ENCODE measurements around the gene C2orf68. TPM values are rescaled to one million over a fixed set of nuclear protein-coding genes. Genes with fewer than 3 reads are reported as not detected.

The C2orf68 gene
- total and polyA plus RNA-seq, 4 donors: 7.6 to 20.9 (median 11.6) TPM

DNA sequence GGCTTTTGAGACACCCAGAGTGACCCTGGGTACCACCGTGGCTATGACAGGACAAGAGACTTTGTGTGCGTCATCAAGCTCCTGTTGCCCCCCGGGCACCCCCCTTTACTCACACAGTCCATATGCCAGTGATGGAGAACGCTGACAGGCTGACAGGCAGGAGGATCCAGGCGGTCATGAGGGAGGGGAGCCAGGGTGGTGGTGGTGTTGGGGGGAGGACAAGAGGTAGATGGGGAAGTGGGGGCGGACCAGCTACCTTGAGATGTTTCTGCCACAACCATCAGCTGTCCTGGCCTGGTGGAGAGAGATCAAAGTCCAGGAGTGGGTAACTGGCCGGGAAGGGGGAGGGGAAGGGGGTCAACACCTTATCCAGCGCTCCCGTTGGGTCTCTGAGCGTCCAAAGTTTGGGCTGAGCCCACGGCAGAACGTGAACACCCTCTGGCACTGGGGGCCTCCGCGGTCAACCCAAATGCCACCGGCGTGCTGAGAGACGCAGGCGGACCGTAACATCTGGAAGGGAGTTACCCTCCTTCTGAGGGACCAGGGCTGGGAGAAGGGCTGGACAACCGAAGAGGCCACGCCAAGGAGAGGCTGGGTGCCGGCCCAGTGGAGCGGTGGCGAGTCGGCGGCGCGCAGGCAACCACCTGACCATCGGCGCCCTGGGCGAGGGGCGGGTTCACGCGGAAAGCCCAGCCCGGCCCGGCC, 9.9 kb downstream of the C2orf68 start (continued):
- TF ChIP-seq, protein P1, sequence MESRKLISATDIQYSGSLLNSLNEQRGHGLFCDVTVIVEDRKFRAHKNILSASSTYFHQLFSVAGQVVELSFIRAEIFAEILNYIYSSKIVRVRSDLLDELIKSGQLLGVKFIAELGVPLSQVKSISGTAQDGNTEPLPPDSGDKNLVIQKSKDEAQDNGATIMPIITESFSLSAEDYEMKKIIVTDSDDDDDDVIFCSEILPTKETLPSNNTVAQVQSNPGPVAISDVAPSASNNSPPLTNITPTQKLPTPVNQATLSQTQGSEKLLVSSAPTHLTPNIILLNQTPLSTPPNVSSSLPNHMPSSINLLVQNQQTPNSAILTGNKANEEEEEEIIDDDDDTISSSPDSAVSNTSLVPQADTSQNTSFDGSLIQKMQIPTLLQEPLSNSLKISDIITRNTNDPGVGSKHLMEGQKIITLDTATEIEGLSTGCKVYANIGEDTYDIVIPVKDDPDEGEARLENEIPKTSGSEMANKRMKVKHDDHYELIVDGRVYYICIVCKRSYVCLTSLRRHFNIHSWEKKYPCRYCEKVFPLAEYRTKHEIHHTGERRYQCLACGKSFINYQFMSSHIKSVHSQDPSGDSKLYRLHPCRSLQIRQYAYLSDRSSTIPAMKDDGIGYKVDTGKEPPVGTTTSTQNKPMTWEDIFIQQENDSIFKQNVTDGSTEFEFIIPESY (IDR thresholded peaks at IDR 0.05): no peak
- TF ChIP-seq EGR1 (IDR thresholded peaks at IDR 0.05; ENCODE audit: low read depth in 2 of 2) (no peak), SP1 (IDR thresholded peaks at IDR 0.05) (peak; percentile 23)

GRCh38 chr2:85600951-85601770, 10.7 kb downstream of the C2orf68 start:
- Histone ChIP-seq H3K27ac (ENCODE audit: low read depth in 1 of 2, low read length in 2 of 2) (peak overlapping the region; percentile 78 to 80), H3K4me3 (ENCODE audit: low read depth in 1 of 3, low read length in 3 of 3) (peak overlapping the region; percentile 77 to 88 (median 82)), H3K27me3 (ENCODE audit: control insufficient read depth in 4 of 4, insufficient read depth in 4 of 4, low read length in 3 of 4) (no peaks in the 10 kb centered on the region), H3K4me1 (ENCODE audit: control insufficient read depth in 4 of 4, insufficient read depth in 4 of 4, low read length in 3 of 4) (peaks cover 16 to 69% (median 59%) of the 10 kb centered on the region in 4 donors), H3K9ac (ENCODE audit: low read depth in 1 of 2, low read length in 2 of 2) (peak overlapping the region; percentile 8 to 67), H3K36me3 (ENCODE audit: control insufficient read depth in 4 of 4, insufficient read depth in 3 of 4, low read depth in 1 of 4, low read length in 3 of 4) (peaks cover 3 to 16% (median 6%) of the 10 kb centered on the region in 4 donors), H3K9me3 (ENCODE audit: control insufficient read depth in 4 of 4, low read length in 3 of 4) (no peaks in the 10 kb centered on the region)
- TF ChIP-seq REST (IDR thresholded peaks at IDR 0.05): peak; percentile 72
- TF ChIP-seq MAX (IDR thresholded peaks at IDR 0.05): no peak
- WGBS: 81% methylated on average over 6 of the region's 6 CpGs
- no peak for DNase-seq (ENCODE audit: low spot score)

- H3K4me1 ChIP-seq (ENCODE audit: control insufficient read depth in 4 of 4, insufficient read depth in 4 of 4, low read length in 3 of 4): peaks cover 15 to 65% (median 54%) of the 10 kb centered on the region in 4 donors
- H3K9ac ChIP-seq (ENCODE audit: low read depth in 1 of 2, low read length in 2 of 2): no peak overlapping the region
- no peaks in the 10 kb centered on the region for H3K9me3 ChIP-seq (ENCODE audit: control insufficient read depth in 4 of 4, low read length in 3 of 4)
- WGBS: 97% methylated on average over 3 of the region's 3 CpGs
- no peak for DNase-seq (ENCODE audit: low spot score)
- peaks cover 3 to 16% (median 6%) of the 10 kb centered on the region in 4 donors for H3K36me3 ChIP-seq (ENCODE audit: control insufficient read depth in 4 of 4, insufficient read depth in 3 of 4, low read depth in 1 of 4, low read length in 3 of 4)
- H3K4me3 ChIP-seq (ENCODE audit: low read depth in 1 of 3, low read length in 3 of 3): no peak overlapping the region
- no peaks in the 10 kb centered on the region for H3K27me3 ChIP-seq (ENCODE audit: control insufficient read depth in 4 of 4, insufficient read depth in 4 of 4, low read length in 3 of 4)
- H3K27ac ChIP-seq (ENCODE audit: low read depth in 1 of 2, low read length in 2 of 2): no peak overlapping the region
- TF ChIP-seq TAF1 (conservative IDR thresholded peaks at IDR 0.05) (no peak), MAX (IDR thresholded peaks at IDR 0.05) (no peak), NR2F2 (IDR thresholded peaks at IDR 0.05) (no peak), SP1 (IDR thresholded peaks at IDR 0.05) (no peak), FOXA1 (IDR thresholded peaks at IDR 0.05) (no peak), GABPA (IDR thresholded peaks at IDR 0.05 in 1 of 2, conservative IDR thresholded peaks at IDR 0.05 in 1 of 2) (no peak), JUND (IDR thresholded peaks at IDR 0.05) (no peak), HNF4A (conservative IDR thresholded peaks at IDR 0.05) (no peak), RAD21 (IDR thresholded peaks at IDR 0.05) (no peak), FOXA2 (IDR thresholded peaks at IDR 0.05) (no peak), EGR1 (IDR thresholded peaks at IDR 0.05; ENCODE audit: low read depth in 2 of 2) (no peak), RXRA (IDR thresholded peaks at IDR 0.05) (no peak)
- TF ChIP-seq, protein P2, sequence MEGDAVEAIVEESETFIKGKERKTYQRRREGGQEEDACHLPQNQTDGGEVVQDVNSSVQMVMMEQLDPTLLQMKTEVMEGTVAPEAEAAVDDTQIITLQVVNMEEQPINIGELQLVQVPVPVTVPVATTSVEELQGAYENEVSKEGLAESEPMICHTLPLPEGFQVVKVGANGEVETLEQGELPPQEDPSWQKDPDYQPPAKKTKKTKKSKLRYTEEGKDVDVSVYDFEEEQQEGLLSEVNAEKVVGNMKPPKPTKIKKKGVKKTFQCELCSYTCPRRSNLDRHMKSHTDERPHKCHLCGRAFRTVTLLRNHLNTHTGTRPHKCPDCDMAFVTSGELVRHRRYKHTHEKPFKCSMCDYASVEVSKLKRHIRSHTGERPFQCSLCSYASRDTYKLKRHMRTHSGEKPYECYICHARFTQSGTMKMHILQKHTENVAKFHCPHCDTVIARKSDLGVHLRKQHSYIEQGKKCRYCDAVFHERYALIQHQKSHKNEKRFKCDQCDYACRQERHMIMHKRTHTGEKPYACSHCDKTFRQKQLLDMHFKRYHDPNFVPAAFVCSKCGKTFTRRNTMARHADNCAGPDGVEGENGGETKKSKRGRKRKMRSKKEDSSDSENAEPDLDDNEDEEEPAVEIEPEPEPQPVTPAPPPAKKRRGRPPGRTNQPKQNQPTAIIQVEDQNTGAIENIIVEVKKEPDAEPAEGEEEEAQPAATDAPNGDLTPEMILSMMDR (IDR thresholded peaks at IDR 0.05; ENCODE audit: low read depth, low read length, missing input control): no peak
- TF ChIP-seq, protein P1 (IDR thresholded peaks at IDR 0.05): no peak
These were observed 11.7 kb downstream of the C2orf68 start for GRCh38 chr2:85600235-85600575.

All from liver (tissue), 9 donors.